Islet of Langerhans (tissue), 1 donor: ENCODE measurements around the gene DLGAP5.

Source experiments
- FAIRE-seq: peaks from one replicate; lab custom pipeline; 2011; peaks lifted over from hg19 to GRCh38; lab: Jason Lieb, UNC

Gene DLGAP5

DNA sequence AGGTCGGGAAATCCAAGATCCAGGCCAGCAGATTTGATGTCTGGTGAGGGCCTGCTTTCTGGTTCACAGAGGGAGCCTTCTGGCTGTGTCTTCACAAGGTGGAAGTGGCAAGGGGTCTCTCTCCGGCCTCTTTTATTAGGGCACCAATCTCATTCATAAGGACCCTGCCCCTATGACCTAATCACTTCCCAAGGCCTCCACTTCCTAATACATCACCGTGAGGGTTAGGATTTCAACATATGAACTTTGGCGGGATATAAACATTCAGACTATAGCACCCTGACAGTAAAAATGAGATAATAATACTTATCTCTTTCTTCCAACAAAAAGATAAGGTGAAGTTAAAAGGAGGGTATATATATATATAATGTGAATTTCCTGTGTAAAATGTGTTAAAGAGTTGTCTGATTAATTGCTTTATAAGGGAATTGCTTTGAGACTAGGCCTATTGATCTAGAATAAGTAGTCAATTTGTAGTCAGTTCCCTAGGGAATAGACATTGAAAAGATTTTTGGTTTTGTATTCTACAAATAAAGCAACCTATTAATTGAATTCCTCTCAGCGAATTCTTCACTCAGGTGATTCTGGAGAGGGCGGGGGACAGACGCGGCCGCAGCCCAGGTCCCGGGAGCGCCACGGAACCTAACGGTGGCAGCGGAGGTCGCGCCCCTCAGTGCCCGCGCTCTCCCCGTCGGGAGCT, 62.8 kb downstream of the DLGAP5 start:
- FAIRE-seq: no peak

DNA sequence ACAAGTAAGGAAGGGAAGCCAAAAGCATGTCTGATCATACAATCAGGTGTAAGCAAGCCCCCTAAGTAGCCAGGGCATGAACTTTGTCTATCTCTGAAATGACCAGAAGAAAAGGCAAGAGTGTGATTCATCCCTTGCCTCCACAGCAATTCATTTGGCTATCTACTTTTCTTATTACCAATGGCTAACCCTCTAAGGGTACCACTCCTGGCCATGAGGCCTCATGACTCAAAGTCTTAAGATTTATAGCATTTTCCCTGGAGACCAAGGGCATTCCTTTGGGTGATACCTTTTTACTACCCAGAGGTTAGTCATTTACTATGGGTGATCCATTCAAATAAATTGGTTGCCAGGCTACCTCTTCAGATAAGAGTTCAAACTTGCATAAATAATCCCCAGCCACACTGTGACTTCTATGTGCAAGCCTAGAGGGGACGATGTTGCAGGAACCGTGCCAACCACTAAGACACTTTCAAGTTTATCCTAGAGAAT, 63.9 kb downstream of the DLGAP5 start:
- no peak for FAIRE-seq

DNA sequence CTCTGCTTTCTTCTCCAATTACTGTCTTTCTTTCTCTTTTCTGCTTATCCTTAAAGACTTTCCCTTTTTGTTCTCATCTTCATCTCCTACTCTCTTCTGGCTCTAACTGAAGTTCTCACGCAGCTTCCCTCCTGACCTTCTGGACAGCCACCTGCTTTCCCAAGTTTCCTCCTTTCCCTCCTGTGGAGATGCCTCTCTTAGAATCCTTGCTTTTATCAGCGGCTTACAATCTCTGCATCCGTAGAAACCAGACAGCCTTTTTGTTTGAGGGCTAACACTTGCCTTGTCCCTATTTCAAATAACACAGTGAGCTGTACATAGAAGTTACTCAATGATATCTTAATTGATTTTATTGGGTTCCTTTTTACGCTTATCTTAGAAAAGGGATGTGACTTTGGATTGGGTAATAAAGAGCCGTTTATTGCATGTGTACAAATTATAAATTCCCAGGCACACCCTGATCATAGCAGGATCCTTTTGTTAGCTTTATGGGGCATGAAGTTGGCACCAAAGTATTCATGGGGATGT, 64.4 kb downstream of the DLGAP5 start:
- FAIRE-seq: no peak

DNA sequence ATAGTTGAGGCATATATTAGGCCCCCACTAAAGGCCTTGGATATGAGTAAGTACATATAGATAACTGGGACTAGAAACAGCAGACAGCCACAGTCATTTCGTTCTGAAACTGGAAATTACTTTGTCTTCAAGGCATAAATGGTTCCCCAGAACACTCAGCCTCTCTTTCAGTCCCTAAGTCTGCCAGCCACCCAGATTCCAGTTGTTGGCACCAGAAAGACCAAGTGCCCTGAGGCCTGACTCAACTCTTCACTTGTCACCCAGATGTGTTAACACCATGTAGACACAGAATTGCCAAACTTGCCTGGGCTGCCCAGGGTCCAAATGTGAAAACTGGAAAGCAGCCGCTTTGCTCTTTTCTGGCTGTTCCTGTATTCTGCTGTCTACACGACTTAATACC, 65.4 kb downstream of the DLGAP5 start:
- FAIRE-seq: no peak

DNA sequence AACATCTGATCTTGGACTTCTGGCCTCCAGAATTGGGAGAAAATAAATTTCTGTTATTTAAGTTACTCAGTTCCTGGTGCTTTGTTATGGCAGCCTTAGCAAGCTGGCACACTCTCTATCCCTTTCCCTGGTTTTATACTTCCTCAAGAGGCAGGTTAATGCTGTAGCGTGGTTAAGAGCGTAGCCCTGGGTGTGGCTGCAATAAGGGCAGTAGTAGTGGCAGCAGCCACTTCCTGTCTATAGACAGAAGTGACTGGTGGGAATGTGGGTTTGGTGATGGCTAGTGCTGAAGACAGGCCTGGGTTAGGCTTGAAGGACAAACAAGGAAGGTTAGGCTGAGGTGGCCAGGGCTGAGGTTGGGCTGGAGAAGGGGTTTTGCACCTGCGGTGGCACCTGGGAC, 66.0 kb downstream of the DLGAP5 start:
- no peak for FAIRE-seq

DNA sequence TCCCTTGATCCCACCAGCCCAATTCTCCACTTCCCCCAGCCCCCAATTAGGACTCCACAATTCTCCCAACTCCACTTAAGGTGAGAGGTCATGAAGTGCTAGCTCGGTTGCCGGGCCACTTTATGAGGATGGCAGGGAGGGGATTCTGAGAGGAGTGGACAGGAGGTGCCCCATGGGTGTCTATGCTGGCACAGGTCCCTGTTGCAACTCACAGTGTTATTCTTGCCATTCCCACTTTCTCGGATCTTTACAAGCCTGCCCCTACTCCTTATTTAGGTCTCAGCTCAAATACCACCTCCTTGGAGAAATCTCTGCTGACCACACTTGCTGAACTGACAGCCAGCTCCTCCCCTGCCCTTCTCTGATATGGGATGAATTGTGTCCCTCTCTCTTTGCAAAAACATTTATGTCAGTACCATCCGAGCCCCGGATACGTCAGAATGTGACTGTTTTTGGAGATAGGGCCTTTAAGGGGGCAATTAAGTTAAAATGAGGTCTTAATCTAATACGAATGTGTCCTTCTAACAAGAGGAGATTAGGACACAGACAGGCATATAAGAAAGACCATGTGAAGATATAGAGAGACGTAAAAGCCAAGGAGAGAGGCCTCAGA, 66.5 kb downstream of the DLGAP5 start:
- FAIRE-seq: no peak

DNA sequence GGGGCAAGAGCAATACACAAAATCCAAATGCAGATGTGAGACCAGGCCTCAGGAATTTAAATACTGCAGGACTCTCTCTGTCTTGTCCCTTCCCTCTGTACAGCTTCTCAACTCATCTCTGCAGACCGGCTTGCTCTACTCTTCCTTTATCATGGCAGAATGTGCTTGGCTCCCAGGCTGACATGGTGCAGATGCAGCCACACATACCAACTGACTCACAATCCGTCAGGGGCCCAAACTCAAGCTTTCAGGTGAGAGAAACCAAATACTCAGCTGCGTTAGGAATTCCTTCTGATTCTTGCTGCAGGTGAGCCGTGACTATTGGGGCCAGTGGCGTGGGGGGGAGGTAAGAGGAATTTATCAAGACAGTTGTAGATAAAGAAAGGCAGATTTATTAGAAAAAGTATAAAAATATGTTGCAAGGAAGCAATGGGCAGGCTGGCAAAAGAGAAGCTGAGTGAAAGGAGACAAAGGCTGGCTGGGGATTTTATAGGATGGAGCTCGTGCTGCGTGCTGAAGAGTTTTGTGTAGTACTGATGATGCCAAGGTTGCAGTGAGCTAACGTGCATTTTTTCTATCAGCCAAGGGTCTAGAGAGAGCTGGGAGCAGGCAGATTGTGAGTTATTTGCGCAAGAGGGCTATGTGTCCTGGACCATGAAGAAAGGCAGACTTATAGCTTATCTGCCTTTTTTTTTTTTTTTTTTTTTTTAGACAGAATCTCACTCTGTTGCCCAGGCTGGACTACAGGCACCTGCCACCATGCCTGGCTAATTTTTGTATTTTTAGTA, 67.3 kb downstream of the DLGAP5 start:
- FAIRE-seq: no peak

DNA sequence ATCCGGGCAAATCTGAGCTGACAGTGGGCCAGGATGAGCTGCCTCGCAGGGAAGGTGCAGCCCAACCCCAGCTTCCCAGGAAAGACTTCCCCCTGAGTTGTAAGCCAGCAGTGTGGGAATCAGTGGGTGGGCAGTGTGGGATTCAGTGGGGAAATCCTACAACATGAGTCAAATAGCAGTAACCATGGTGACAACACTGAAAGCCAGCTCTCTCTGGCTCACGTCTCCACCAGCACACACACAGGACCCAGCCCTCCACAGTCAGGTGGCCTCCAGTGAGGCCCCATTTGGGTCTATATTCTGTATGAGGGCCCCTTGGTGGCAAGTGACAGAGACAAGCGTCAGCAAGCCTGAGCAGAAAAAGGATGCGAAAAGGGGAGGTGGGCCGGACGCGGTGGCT, 68.3 kb downstream of the DLGAP5 start:
- no peak for FAIRE-seq

DNA sequence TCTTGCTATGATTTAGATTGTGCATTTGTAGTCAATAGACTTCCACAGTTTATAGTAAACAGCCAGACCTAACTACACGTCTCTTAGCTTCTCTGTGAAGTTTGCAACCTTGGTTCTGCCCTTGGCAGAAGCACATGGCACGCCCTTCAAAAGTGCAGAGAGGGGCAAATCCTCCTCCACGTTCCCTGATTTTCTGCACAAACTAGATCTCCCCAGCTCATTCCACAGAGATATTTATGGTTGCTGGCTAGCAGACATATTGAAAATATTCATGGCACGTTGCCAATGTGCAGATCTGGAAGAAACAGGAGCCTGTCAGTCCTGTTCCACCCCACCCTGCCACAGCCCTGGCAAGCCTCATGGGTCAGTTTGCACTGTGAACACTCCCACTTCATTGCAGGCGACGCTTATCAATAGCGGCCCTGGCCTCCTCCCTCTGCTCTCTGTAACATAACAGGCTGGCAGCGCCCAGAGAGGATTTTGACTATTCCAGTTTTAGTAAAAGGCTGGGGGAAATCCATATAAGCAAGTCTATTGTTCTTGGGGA, 68.9 kb downstream of the DLGAP5 start:
- no peak for FAIRE-seq

DNA sequence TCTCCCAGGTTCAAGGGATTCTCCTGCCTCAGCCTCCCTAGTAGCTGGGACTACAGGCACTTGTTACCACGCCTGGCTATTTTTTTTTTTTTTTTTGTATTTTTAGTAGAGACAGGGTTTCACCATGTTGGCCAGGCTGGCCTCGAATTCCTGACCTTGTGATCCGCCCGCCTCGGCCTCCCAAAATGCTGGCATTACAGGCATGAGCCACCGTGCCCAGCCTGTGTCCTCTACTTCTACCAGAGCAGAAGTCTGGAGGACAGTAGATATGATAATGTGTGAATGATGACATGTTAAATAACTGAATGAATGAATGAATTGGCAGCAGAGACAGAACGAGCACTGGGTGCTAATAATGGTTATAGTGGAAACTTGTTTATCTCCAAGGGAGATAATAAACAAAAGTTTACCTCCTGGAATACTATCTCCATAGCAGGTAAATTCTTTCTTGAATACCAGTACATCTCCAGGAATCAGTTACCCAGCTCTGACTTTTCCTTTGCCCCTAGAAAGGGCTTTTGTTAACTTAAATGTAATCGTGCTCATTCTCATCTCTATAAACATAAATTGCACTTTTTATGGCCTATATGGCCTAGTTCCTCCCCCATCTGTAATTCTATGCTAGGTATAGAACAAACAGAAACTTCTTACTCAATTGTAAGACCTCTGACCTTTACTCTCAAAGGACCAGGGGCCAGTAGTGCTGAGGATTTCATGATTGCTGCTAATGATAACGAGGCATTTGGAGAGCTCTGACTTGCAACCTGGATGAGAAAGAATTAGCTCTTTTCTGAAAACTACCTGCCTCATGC, 69.6 kb downstream of the DLGAP5 start:
- FAIRE-seq: no peak

DNA sequence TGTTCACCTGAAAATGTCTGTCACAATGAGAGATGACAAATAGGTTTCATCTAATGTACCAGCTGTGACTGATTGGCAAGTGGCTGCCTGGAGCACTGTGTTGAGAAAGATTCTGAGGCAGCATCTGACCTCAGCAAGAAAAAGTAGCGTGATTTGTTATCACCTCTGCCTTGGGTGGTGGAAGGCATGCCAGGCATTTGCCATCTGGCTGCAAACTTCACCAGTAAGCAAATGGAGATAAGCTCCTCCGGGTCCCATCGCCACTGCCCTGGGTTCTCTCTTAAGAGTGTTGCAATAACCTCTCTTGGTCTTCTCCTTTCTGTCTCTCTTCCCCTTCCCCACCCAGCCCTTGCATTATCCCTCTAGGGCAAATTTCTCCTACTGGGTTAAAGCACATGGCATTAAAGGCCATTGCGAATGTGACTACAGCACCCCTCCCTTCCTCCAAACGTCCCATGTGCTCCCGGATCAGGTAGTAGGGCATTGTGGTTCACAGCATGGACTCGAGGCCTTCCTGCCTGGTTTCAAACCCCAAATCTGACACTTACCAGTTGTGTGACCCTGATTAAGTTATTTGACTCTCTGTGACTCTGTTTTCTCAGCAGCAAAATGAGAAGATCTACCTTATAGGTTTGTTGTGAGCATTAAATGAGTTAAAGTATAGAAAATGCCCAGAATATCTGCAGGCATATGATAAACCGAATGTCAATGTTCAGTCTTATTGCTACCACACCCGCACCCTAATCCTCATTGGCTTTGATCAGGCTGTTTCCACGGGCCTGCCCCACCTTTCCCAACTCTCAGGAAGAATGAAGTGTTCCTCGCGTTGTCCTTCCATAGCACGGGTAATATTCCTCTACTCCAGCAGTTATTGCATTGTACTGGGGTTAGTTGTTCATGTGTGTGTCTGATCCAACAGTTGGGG, 70.6 kb downstream of the DLGAP5 start:
- FAIRE-seq: no peak

DNA sequence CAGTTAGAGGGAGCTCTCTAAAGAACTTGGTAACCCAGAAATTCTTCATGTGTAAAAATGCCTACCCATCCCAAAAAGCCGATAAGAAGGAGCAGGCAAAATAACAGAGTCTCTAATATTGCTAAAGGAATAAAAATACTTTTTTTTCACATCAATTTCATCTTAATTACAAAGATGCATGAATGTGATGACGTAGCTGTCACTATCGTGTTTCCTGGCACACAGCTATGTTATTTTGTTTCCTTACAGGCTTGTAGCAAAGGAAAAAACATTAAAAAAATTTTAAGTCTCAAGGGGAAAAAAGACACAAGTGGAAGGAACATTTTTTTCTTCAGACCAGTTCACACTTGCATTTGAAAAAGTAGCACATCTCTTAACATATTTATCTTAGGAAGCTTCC, 72.6 kb downstream of the DLGAP5 start:
- no peak for FAIRE-seq

DNA sequence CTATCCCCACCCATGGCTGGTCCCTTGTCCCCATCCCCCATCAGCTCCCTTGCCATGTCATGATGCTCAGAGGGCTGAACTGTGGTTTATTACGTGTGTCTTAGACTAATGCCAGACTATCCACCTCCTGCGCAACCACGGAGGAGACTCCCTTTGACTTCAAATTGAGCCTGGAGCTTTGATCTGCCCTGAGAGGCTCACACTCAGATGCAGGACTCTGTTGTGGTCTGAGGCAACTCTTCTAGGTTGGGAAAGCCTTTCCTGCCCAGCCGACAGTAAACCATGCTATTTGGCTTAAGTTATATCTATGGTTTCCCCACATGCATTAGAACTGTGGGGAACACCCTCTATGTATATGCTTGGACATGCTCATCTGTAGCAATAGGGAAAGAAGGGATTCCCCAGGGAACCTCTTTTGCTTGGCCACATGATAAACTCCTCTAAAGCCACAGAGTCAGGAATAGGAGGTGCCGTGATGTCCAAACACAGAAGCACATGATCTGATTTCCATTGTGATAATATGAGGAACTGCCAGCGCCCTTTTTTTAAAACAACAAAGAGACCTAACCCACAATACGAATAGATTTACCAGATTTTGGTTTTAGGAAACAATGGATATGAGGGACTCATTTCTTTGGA, 73.5 kb downstream of the DLGAP5 start:
- FAIRE-seq: no peak

DNA sequence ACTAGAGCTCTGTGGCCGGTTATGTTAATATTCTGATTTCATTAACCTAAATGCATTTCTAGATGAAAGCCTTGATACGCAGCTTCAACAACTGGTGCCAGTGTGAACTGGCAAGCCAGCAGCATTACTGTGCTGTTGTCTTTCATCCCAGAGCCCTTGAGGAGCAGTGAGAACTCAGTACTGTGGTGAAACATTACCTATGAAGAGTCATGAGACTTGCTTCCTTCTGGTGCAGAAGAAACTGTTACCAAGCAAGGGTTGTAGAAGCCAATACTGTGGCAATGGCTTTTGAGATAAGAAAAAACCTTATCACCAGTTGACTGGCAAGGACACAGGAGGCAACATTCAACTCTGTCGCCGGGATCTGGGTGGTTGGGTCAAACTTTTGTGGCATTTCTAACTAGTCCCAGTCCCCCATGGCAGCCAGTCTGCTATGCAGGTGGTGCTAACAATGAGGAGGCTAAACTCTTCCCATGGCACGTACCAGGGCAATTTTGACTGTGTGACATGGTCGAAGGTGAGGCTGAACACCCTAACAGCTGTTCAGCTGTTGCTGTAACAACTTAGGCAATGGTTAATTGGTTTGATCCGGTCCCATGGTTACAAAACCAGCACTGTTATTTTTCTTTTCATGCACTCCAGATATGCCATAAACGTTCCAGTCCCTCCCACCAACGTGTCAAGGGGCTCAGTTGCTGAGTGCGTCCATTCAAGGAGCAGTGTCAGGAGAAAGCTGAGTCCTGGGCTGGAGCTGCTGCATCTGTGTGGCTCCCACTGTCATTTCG, 74.9 kb downstream of the DLGAP5 start:
- FAIRE-seq: no peak

DNA sequence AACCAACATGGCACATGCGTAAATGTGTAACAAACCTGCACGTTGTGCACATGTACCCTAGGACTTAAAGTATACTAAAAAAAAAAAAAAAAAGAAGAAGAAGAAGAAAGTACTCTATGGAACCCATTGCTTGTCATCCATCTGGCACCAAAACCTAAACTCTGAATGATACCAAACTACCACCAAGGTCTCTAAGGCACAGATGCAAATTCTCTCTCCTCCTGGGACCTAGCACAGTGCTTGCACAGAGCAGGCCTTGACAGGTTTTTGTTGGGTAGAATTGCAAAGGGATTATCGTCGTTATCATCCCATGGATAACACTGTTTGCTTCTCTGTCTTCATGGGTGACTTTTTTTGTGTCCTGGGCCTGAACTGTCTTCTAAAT, 75.5 kb downstream of the DLGAP5 start:
- no peak for FAIRE-seq

DNA sequence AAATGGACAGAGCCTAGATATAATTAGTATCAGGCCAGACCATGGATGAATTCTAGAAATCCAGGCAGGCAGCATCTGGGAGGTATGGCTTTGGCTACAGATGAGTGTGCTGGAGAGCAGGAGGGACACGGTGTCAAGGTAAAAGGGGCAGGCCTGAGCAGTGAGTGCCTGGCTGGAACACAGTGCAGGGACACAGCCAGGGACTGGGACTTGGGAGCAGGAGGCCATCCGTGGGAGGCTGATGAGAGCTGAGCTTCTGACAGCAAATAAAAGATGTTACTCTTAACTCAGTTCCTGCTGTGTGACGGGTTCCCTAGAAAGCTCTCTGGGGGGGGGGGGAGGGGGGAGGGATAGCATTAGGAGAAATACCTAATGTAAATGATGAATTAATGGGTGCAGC, 75.9 kb downstream of the DLGAP5 start:
- FAIRE-seq: no peak

DNA sequence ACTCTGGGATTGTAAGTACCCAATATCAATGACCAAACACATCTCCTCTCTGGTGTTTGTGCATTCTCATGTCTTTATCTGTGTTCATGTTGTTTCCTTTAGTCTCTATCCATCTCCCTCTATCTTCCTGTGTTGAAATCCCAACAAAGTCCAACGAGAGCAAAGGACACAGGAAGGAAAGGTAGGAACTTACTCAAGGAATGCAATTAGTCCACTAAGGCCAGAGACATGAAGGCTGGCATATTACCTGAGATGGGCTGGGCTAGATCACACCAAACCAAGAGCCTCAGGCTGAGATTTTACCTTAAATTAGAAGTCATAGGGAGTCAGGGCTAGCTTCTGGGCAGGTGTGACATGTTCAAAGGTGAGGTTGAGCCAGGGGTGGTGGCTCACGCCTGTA, 76.7 kb downstream of the DLGAP5 start:
- FAIRE-seq: no peak

DNA sequence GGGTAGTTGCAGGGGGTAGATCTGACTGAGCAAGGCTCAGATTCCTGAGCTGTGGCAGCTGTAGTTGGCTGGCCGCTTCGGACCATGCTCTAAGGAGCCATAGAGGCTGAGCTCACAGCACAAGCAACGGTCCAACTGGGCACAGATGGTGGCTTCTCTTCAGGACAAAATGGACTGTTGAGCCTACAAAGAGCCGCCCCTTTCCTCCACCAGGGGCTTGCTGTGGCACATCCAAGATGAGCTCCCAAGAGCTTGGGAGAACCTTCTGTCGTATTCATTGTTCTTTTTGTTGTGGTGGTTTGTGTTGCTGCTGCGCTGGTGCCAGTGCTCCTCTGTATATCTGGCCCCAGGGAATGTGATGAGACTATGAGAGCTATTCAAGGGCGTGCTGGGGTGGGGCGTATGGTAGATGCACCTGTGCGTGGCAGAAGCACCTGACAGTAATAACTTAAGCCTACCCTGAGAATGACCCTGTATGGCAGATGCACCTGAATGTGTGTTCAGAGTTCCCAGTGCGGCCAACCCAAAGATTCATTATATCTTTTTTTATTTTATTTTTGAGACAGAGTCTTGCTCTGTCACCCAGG, 80.2 kb downstream of the DLGAP5 start:
- no peak for FAIRE-seq

DNA sequence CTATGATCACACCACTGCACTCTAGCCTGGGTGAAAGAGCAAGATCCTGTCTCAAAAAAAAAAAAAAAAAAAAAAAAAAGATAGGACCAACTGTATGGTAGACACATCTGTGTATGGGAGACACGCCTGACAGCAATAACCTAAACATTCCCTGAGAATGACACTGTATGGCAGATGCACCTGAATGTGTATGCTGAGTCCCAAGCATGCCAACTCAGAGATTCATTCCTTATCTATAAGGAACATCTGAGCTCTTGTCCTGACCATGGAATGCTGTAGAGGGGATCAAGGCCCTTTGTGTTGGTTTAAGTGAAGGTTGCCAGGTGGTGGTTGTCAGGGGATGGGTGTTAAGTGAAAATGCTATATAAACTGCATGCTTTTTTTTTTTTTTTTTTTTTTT, 81.5 kb downstream of the DLGAP5 start:
- no peak for FAIRE-seq
